Nephron (organoid): ENCODE results near the gene LAMA5.

Experiments
- H3K27ac Mint-ChIP-seq, 3 experiments: 2 replicates each; pipeline ENCODE4 v1.8.0; 2020; ENCODE audit warnings: mixed read lengths in 3 of 3, mild to moderate bottlenecking in 2 of 3, moderate library complexity in 1 of 3
- H3K27me3 Mint-ChIP-seq: 2 replicates; pipeline ENCODE4 v1.8.0; 2021; ENCODE audit warnings: low read depth, mild to moderate bottlenecking, moderate library complexity, mixed read lengths
- H3K36me3 Mint-ChIP-seq: 2 replicates; pipeline ENCODE4 v1.8.0; 2020; ENCODE audit warnings: low read depth, mixed read lengths
- H3K4me1 Mint-ChIP-seq: 2 replicates; pipeline ENCODE4 v1.8.0; 2020; ENCODE audit warnings: mixed read lengths
- H3K4me3 Mint-ChIP-seq, 3 experiments: 2 replicates each; pipeline ENCODE4 v1.8.0; 2020; ENCODE audit warnings: mild to moderate bottlenecking in 3 of 3, mixed read lengths in 3 of 3, moderate library complexity in 2 of 3
- H3K9me3 Mint-ChIP-seq: 2 replicates; pipeline ENCODE4 v1.8.0; 2020; ENCODE audit warnings: mixed read lengths
- CTCF ChIP-seq, 3 experiments: fragments of 200-600 bp; sonication (generic); IDR thresholded peaks; one replicate each; pipeline ENCODE4 v1.5.0; 2021; ENCODE audit warnings: antibody characterized with exemption in 3 of 3; ENCODE audit not compliant: unreplicated experiment in 3 of 3

Gene LAMA5

GRCh38 chr20:62301111-62301668 lies 65.9 kb downstream of the LAMA5 start:
- Mint-ChIP-seq H3K4me1 (peaks cover 12% of the 10 kb centered on the region), H3K4me3 (peak overlapping the region; percentile 81 to 96 (median 95)), H3K9me3 (no peaks in the 10 kb centered on the region), H3K36me3 (peaks cover 3% of the 10 kb centered on the region), H3K27me3 (no peaks in the 10 kb centered on the region), H3K27ac (peak overlapping the region; percentile 16 to 58 (median 29))
- TF ChIP-seq CTCF (IDR thresholded peaks at IDR 0.05; ENCODE audit: unreplicated experiment in 3 of 3), result no peak

GRCh38 chr20:62300319-62300718 lies 66.8 kb downstream of the LAMA5 start:
- Mint-ChIP-seq H3K36me3 (peaks cover 6% of the 10 kb centered on the region), H3K4me3 (no peak overlapping the region), H3K27me3 (no peaks in the 10 kb centered on the region), H3K9me3 (no peaks in the 10 kb centered on the region), H3K4me1 (peaks cover 8% of the 10 kb centered on the region), H3K27ac (no peak overlapping the region)
- no peak for TF ChIP-seq CTCF (IDR thresholded peaks at IDR 0.05; ENCODE audit: unreplicated experiment in 3 of 3)

- Mint-ChIP-seq H3K4me3 (no peak overlapping the region), H3K27ac (no peak overlapping the region), H3K36me3 (peaks cover 11% of the 10 kb centered on the region), H3K9me3 (no peaks in the 10 kb centered on the region), H3K4me1 (peaks cover 8% of the 10 kb centered on the region), H3K27me3 (no peaks in the 10 kb centered on the region)
- TF ChIP-seq CTCF (IDR thresholded peaks at IDR 0.05; ENCODE audit: unreplicated experiment in 3 of 3), result no peak
Measured at GRCh38 chr20:62299666-62300236, 67.4 kb downstream of the LAMA5 start.

GRCh38 chr20:62298577-62299249 lies 68.4 kb downstream of the LAMA5 start:
- no peak overlapping the region for H3K4me3 Mint-ChIP-seq
- TF ChIP-seq CTCF (IDR thresholded peaks at IDR 0.05; ENCODE audit: unreplicated experiment in 3 of 3), result no peak
- peaks cover 20% of the 10 kb centered on the region for H3K36me3 Mint-ChIP-seq

GRCh38 chr20:62297449-62298227 lies 69.5 kb downstream of the LAMA5 start:
- TF ChIP-seq CTCF (IDR thresholded peaks at IDR 0.05; ENCODE audit: unreplicated experiment in 3 of 3), result no peak
- no peak overlapping the region for H3K27ac Mint-ChIP-seq

More at GRCh38 chr20:62298577-62299249, 68.4 kb downstream of the LAMA5 start:
- H3K4me1 Mint-ChIP-seq, result no peaks in the 10 kb centered on the region
- no peaks in the 10 kb centered on the region for H3K9me3 Mint-ChIP-seq
- no peaks in the 10 kb centered on the region for H3K27me3 Mint-ChIP-seq
- no peak overlapping the region for H3K27ac Mint-ChIP-seq

More at GRCh38 chr20:62297449-62298227, 69.5 kb downstream of the LAMA5 start:
- Mint-ChIP-seq H3K27me3 (no peaks in the 10 kb centered on the region), H3K9me3 (no peaks in the 10 kb centered on the region), H3K4me1 (no peaks in the 10 kb centered on the region), H3K36me3 (peaks cover 21% of the 10 kb centered on the region), H3K4me3 (no peak overlapping the region)
